CD1c-positive myeloid dendritic cell (primary cell): ENCODE data around the gene WNT7A.
"Not testable (repeated sequence)": the region's sequence is repeated elsewhere in the genome, so short reads cannot be mapped to it uniquely, and the experiment has no call there.

Experiments used
- DNase-seq: peaks from one replicate; pipeline ENCODE4 v3.0.0-alpha.2; 2016; ENCODE audit errors: extremely low spot score

The WNT7A gene

DNA sequence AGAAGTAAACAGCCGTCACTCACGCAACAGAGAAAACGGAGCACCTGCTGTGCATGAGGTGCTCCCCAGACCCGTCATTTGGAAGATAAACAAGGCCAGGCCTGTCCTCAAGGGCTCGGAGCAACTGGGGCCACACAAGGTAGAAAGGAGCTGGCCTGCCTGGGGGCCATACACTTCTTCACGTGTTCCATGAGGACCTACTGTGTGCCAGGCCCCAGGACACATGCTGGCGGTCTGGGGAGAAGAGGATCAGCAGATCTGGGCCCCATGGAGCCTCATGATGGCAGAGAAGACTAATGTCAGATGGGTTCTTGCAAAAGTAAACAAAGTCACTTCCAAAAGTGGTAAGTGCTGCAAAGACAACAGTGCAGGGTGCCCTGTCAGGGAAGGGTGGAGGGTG, 14.3 kb downstream of the WNT7A start:
- DNase-seq: no peak

DNA sequence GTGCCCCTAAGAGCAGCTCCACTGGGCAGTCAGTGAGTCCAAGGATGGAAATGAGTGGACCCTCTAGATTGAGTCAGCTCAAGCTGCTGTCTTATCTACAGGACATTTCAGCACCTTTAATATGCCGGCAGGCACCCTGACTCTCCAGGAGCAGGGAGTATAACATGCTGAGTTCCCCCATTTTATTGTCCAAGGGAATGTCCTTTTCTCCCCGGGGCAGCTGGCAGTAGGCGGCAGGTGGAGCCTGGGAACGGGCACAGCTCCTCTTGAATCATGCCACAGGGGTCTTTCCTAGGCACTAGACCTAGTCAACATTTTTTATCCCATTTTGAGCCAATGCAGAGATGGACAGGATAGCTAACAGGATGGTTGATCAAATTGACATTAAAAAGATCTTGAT, 14.8 kb downstream of the WNT7A start:
- DNase-seq: no peak

DNA sequence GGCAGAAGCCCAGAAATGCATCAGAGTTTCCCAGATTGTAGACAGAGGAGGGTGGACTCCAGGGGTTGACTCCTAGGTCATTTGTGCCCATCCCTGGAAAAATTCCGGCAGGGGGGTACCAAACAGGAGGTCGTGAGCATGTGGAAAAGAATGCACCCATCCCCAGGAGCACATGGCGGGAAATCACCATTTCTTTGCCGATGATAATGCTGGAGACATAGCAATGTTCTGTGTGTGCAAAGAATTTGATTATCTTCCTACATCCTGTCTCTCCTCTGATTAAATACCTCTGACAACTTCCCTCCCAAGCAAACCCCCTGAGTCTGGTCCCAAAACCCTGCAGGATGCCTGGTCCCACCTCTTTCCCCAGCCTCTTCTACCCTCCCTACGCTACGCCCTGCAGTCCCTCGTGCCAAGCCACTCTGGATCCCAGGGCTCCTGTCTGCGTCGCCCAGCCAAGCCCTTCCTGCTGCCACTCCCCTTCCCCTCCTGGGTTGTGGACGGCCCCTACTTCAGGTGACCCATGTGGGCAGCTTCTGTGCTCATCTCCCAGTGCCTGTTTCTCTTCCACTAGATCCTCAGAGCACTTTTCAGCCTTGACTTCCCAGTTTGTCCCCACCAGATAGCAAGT, 15.8 kb downstream of the WNT7A start:
- no peak for DNase-seq

DNA sequence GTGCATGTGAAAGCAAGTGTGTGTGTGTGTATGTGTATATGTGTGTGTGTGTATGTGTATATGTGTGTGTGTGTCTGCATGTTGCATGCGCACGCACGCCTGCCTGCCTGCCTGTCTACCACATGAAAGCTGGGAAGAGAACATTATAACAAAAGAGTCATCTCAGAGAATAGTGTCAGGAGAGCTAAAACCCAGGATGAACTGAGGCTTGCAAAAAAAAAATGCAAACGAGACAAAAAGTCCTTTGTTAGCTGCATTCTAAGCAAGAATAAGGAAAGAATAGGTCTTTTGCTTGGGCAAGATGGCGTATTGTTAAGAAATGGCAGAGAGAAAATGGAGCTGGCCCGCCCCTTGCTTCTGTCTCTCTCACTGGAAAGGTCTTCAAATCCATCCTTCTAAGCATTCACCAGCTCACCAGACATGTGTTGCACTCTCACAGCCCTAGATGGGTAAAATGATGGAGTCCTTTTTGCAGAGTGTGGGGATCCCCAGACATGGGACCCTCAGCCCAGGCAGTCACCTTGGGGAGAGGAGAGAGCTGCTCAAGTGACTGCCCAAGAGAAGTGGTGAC, 16.4 kb downstream of the WNT7A start:
- DNase-seq: no peak

DNA sequence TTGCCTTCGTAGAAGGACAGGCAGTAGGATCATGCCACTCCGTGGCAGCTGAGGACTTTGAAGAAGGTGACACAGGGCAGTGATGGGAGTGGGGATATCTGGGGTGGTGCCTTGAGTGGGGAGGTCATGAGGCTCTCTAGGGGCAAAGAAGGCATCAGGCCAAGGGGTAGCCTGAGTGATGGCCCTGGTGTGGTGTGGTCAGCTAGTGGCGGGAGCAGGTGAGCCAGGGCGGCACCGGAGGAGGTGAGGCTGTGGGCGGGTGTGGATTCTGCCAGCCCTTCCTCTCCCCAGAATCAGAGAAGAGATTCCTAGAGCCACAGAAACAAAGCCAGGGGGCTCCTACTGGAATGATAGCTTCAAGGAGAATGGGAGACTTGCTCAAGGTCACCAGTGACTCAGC, 18.4 kb downstream of the WNT7A start:
- DNase-seq: no peak

DNA sequence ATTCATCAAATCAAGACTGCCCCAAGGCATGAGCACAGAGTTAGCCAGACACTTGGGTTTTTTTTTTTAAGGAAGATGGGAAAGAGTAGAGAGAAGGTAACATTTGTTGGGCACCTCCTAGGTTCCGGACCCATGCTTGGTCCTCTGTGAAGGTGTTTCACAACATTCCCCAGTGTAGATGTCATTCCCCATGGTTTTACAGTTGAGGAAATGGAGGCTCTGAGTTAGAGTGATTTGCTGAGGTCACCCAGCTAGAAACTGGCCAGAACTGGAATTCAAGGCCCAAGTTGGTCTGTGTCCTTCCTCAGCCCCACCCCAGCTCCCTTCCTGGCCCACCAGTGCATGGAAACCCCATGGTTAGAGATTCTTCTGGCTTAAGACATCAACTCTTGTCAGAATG, 19.9 kb downstream of the WNT7A start:
- DNase-seq: no peak

DNA sequence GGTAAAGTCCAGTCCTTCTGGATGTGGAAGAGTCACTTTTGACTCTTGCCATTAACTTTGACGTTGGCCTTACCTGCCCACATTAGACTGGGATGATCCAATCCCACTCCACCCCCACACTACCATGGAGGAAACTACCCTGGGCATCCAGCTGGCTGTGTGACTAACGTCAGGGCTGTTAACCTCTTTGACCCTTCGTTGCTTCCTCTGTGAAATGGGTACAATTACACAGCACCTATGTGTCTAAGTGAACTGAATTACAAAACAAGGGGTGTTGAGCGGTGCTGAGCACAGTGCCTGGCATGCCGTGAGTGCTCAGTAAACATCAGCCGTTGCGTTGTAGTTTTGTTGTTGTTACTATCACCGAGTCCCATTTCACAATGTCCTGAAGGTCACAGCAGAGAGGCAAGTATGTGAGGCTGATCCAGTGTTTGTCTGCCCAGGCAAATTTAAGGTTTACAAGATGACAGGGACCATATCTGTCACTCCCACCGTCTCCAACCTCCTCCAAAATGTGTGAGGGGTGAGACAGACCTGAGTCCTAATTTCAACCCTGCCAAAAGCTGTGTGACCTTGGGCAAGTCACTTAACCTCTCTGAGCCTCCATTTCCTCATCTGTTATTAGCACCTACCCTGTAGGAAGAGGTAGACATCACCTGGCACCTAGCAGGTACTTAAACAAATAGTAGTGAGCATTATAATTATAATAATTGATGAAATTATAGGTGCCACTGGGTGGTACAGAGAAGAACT, 20.9 kb downstream of the WNT7A start:
- no peak for DNase-seq

DNA sequence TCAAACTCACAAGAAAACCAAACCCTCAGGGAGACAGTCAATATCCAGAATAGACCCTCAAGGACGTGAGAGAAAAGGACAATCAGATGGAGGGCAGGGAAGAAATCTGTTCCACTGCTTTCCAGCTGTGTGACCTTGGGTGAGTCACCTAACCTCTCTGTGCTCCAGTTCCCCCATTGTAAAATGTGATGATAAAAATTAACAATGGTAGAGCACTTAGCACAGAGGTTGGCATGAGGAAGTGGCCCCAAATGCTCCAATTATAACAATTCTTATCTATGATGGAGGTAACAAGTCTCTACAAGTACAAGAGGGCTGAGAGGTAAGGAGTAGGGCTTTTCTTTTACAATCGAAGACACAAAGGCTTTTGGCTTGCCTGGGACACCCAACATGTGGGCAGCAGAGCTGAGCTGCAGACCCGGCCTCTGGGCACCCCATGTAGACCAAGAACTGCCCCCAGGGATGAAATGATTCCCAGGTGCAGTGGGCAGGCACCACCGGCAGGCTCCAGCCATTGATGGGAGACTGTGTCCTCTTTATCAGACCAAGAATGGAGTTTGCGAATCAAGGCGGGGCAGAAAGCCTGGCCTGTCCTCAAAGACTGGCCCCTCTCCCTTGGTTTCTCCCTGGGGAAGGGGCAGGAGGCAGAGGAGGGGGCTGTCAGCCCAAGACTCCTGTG, 22.0 kb downstream of the WNT7A start:
- DNase-seq: no peak

DNA sequence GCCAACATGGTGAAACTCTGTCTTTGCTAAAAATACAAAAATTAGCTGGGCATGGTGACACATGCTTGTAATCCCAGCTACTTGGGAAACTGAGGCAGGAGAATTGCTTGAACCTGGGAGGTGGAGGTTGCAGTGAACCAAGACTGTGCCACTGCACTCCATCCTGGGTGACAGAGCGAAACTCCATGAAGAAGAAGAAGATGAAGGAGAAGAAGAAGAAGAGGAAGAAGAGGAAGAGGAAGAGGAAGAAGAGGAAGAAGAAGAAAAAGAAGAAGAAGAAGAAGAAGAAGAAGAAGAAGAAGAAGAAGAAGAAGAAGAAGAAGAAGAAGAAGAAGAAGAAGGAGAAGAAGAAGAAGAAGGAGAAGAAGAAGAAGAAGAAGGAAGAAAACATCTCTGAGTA, 23.2 kb downstream of the WNT7A start:
- not testable (repeated sequence) for DNase-seq

DNA sequence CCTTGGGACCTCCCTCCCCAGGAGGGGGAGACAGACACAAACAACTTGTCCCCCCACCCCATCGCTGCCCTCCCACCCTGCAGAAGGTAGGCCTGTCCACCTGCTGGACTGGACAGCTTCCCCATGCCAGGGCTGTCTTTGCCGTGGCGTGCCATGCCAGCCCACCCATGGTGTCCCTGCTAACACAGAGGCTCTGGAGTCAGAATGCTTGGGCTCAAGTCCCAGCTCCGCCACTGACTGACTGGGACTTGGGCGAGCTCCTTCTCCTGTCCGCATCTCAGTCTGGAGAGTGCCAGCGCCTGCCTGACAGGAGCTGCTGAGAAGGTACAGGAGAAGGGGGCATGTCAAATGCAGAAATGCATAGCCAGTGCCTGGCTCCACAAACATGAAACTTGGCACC, 23.9 kb downstream of the WNT7A start:
- DNase-seq: no peak

DNA sequence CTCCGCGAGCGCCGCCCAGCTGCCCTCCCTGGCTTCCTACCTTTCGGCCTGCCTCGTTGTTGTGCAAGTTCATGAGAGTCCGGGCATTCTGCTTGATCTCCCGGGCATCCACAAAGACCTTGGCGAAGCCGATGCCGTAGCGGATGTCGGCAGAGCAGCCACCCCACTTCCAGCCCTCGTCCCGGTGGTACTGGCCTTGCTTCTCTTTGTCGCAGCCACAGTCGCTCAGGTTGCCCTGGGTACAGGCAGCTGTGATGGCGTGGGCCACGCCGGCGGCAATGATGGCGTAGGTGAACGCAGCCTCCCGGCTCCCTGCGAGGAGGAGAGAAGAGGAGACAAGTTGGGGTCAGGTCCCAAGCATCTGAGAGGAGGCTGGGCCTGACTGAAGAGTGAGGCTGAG, 25.4 kb downstream of the WNT7A start:
- no peak for DNase-seq

DNA sequence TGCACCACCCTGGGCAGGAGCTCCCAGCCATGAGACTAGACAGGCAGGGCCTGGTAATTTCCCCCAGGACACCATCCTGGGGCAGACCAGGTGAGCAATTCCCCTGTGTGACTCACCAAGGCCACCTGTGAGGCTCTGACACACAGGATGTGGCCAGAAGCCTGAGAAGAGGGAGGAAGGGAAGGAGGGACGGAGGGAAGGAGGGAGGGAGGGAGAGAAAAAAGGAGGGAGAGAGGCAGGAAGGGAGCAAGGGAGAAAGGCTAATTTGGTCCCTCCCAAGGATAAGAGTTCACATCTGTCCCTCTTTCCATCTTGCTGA, 25.9 kb downstream of the WNT7A start:
- no peak for DNase-seq

DNA sequence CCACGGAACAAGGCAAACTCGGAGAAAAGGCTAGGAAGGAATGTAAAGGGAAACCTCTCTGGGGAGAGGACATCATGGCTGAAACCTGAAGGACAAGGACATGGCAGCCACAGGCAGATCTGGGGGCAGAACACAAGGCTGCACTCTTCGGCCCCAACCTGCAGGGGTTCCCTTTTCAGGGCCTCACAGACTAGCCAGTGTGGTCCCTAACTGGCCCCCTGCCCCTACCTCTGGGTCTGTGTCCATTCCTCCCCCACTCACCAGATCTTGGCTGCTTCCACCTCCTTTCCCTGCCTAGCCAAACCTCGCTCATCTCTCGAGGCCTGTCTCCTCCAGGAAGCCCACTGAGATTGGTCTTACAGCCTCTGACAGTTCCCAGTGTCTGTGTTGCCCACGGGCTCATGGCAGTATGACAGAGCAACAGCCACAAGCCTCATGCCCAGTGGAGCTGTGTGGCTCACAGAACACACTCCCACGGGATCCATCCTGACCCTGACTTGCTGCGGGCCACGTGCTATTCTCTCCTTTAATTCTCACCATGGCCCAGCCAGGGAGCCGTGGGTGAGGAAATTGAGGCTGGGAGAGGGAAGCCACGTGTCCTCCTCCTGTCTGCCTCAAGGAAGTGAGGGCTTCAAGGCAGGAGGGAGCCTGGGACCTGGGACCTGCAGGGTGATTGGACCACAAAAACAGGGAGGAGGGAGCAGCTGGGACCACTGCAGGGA, 26.5 kb downstream of the WNT7A start:
- DNase-seq: no peak

DNA sequence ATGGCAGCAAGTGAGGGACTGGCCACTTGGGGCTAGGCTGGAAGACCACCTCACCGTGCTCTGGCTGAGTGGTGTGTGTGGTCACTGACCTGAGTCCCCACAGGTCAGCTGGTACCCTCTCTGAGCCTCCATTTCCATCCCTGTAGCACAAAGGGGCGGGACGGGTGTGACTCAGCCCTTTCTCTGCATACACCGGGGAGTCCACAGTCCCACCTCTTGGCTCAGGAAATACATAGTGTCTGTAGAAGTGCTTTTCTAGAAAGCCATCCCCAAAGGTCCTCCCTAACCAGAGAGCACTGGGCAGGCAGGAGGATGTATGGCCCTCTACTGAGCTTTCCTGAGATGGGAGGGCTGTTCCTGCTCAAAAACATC, 27.2 kb downstream of the WNT7A start:
- no peak for DNase-seq

DNA sequence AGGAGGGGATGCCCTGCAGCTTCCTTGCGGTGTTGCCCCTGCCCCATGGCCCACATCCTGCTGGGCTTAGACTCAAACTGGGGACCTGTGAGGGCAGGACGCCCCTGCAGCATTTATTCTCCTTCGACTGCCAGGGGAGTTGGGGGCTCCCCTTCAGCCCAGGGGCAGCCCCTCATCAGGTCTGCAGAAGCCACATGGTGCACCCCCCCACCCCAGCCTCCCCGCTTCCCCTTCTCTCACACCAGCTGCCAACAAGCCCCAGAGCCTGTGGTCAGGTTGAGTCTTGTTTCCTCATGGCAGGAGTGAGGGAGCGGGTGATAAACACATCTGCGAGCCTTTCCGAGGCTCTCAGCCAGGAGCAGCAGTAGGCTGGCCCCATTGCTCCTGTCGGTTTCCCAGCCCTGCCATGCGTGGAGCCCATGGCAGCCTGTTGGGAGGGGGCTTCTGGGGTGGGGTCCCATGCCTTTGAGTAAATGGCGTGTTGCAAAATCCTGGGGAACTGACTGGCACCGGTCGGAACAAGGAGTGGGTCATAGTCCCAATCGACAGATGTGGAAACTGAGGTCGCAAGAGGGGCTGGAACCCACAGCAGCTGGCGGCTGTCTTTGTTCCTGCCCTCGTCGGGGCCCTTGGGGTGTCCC, 27.8 kb downstream of the WNT7A start:
- DNase-seq: no peak

DNA sequence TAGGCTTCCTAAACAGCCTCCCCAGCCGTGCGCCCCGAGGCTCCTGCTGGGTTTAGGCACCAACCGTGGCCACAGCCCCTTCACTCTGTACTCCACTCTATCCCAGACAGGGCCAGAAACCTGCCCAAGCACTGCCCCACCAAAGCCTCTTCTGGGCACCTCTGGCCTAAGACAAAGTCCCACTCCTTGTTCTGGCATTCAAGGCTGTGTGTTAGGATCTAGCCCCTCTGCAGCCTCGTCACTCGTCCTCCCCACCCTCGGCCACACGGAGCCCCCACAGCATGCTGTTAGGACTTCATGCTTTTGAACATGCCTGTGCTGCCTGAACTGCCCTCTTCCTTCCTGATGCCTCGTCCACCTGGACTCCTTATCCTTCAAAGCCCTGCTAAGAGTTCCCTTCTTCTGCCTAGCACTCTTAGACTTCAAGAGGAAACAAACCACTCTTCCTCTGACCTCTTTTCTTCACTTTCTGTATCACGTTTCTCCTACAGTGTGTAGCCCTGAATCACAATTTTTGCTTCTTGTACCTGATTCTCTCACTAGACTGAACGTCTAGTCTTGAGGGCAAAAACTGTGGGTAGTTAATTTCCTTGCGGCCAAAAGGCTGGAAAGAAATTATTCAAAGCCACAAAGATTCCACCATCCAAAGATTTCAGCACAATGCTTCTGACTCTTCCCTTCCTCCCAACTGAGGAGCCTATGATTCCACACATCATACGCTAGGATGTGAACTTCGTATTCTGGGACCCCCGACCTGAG, 28.6 kb downstream of the WNT7A start:
- DNase-seq: no peak

DNA sequence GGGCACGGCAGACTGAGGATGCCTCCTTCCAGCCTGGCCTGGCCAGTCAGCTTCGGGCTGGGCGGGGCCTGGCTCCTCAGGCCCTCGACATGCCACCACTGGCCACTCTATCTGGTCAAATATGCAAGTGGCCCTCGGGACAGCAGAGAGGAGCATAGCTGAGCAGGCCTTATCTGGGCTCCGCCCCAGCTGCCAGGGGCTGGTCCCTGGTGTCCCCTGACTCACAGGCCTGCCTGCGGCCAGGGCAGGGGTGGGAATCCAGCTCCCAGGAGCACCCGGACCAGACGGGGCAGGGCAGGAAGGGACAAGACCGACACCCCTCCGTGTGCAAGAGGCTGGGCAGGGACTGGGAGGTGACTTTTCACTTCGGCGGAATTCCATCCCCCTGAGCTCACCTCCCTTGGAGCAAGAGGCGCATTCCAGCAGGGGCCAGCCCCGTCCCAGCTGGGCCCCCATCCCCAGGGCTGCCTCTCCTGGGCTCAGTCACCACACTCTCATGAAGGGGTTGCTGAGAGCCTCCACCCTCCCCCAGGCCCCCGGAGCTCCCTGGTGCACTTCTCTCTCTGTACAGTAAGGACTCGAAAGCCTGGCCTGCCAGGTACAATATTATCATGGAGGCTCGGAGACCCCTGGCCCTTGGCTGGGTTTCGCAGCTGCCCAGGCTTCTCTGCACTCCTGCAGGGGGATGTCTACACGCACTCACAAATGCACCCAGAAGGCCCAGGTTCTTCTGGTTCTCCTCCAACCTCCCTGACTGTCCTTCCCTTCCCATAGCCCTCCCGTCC, 29.5 kb downstream of the WNT7A start:
- DNase-seq: no peak

DNA sequence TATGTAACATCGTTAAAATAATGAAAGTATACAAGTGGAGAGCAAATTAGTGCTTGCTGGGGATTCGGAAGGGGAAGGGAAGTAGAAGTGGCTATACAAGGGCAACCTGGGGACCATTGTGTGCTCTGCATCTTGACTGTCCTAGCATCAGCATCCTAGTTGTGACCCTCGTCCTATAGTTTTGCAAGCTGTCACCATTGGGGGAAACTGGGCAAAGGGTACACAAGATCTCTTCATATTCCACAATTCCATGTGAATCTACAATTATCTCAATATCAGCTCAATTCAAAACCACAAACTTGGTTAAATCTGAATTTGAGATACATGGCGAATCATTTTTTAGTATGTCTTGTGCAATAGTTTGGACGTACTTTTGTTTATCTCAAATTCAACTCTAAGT, 30.9 kb downstream of the WNT7A start:
- DNase-seq: no peak

DNA sequence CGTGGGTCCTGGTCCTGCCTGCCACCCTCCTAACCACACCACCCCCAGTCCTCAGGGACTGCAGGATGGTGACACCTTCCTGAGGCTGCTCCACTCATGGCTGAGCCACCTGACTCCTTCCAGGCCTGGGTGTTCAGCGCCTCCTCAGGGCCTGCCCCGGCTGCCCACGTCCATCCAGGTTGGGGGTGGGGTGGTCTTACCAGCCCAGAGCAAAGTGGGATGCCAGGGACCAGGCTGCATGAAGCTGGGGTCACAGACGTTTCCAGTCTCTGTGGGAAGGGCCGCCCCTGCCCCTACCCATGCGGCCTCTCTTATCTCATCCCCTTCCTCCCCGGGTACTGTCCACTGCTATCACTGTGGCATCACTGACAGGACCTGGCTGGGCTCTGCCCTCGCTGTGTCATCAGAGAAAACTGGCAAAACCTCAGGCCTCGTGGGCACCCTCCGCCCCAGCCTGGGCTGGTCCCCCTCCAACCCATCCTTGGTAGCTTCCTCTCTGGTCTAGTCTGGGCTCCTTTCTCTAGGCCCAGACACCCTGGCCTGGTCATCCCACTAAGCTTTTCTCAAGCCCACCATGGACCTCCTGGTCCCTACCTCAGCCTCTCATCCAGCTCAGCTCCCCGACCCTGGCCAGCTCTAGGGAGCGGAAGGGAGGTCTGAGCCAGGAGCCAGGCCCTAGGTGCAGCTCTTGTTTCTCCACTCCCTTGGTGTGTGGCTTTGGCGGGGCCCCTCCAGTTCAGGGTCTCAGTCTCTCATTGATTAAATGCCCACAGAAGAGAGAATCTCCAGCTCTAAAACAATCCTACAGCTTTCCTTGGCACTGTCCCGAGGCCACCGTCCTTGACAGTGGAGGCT, 32.9 kb downstream of the WNT7A start:
- no peak for DNase-seq
